ENCODE results near the gene SUPT7L.

DNA sequence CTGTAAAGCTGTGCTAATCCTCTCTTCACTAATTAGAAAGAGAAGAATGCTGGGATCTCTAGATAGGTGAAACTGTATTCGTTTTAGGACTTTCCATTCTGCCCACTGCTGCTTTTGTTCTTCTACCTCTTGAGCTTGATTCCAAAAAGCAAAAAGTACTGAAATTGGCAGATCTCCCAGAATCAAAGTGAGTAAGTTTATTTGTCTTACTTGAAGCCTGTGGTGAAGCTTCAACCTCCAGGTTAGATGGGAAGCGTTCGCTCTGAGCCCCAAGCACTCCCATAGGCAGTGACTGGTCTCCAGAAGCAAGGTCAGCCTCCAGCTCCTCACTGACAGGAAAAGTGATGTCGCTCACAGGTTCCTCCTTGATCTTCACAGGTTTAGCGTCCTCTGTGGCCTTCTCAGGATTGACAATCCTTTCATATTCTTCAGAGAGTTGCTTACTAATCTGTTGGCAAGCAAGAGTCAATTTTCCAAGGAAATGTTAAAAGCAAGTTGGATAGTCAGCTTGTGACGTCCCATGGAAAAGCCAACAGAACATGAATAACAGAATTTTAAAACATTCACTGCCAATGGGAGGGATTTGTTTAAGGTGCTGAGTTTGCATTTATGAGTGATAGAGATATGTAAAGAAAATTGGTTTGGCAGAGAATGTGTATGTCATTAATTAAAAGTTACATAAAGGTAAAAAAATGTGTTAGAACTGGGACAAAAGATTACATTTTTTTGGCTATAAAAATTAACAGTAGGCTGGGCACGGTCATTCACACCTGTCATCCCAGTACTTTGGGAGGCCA lies 8.1 kb downstream of the SUPT7L start:
- no peak for TF ChIP-seq CTCF (IDR thresholded peaks at IDR 0.05; ENCODE audit: low read depth, low read length)
- TF ChIP-seq EZH2phosphoT487 (IDR thresholded peaks at IDR 0.05; ENCODE audit: low read depth): no peak
